Left lobe of liver (tissue), 2 donors: ENCODE results near the gene TRAPPC5. TPM values are rescaled to one million over a fixed set of nuclear protein-coding genes. Genes with fewer than 3 reads are reported as not detected.

ENCODE experiments used
- ATAC-seq: fragments of 200-7000 bp; cut with Tn5 transposase; one replicate; pipeline ENCODE4 v1.9.1; 2020; ENCODE audit warnings: mild to moderate bottlenecking, moderate library complexity
- DNase-seq: peaks from one replicate; pipeline ENCODE4 v3.0.0-alpha.2; 2020; ENCODE audit warnings: low spot score
- total RNA-seq: library from RNA; stranded (reverse); gene quantifications from one replicate; pipeline ENCODE4 v1.2.1, GENCODE V29; 2021
- donor health status: DM: no; HTN: no; CAD: no; lungs with moderate emphysema.
- donor health status: DM: no; HTN: yes; CAD: no.

TRAPPC5 gene
- total RNA-seq, 1 donor from 2014 or later: 53.7 TPM

- no peak for DNase-seq
- ATAC-seq: no peak
Observed at GRCh38 chr19:7699003-7699402, 18.4 kb downstream of the TRAPPC5 start.

GRCh38 chr19:7699417-7700401 lies 19.1 kb downstream of the TRAPPC5 start:
- DNase-seq (no peak), ATAC-seq (no peak)

GRCh38 chr19:7701049-7701653 lies 20.5 kb downstream of the TRAPPC5 start:
- DNase-seq: no peak
- ATAC-seq: no peak

GRCh38 chr19:7701654-7702457 lies 21.2 kb downstream of the TRAPPC5 start, which contains the start of gene FCER2:
FCER2 (minus strand) TSS chr19:7702131; CDS start chr19:7699760, 2,371 bp downstream.
- DNase-seq (no peak), ATAC-seq (no peak)

GRCh38 chr19:7703332-7703731 lies 22.7 kb downstream of the TRAPPC5 start:
- ATAC-seq: no peak
- DNase-seq: no peak

- no peak for DNase-seq
- no peak for ATAC-seq
Observed at GRCh38 chr19:7704280-7705060, 23.8 kb downstream of the TRAPPC5 start.

- DNase-seq: no peak
- ATAC-seq: peak; percentile 31
Observed at GRCh38 chr19:7705387-7706187, 25.0 kb downstream of the TRAPPC5 start.

- DNase-seq: no peak
- ATAC-seq: no peak
Observed at GRCh38 chr19:7706188-7706954, 25.7 kb downstream of the TRAPPC5 start.

- DNase-seq: no peak
- peak; percentile 53 for ATAC-seq
Observed at GRCh38 chr19:7706955-7707456, 26.4 kb downstream of the TRAPPC5 start.

- no peak for DNase-seq
- no peak for ATAC-seq
Observed at GRCh38 chr19:7709932-7710460, 29.4 kb downstream of the TRAPPC5 start.

GRCh38 chr19:7710616-7711015 lies 30.0 kb downstream of the TRAPPC5 start:
- no peak for ATAC-seq
- no peak for DNase-seq

- DNase-seq (no peak), ATAC-seq (no peak)
Observed at GRCh38 chr19:7715671-7716070, 35.0 kb downstream of the TRAPPC5 start.

- ATAC-seq: no peak
- no peak for DNase-seq
Observed at GRCh38 chr19:7716762-7717161, 36.1 kb downstream of the TRAPPC5 start.

GRCh38 chr19:7718668-7719067 lies 38.0 kb downstream of the TRAPPC5 start:
- DNase-seq: no peak
- ATAC-seq: peak; percentile 36

GRCh38 chr19:7720351-7720750 lies 39.7 kb downstream of the TRAPPC5 start:
- ATAC-seq: no peak
- no peak for DNase-seq

GRCh38 chr19:7722231-7722651 lies 41.6 kb downstream of the TRAPPC5 start:
- DNase-seq (no peak), ATAC-seq (no peak)

GRCh38 chr19:7725791-7726190 lies 45.2 kb downstream of the TRAPPC5 start:
- DNase-seq (no peak), ATAC-seq (no peak)

GRCh38 chr19:7729211-7729610 lies 48.6 kb downstream of the TRAPPC5 start:
- DNase-seq: no peak

More at GRCh38 chr19:7729211-7729610, 48.6 kb downstream of the TRAPPC5 start:
- no peak for ATAC-seq
